Prostate gland (tissue), 2 donors: ENCODE measurements around the gene SLC27A1.

Source experiments
- CTCF ChIP-seq, 4 experiments: fragments of 200-600 bp in 2 of 4; fragments of 450-650 bp in 2 of 4; sonication (generic) in 2 of 4; IDR thresholded peaks; 1 replicate in 3 of 4; 2 replicates in 1 of 4; pipeline ENCODE4 v1.5.1; 2016 to 2019; ENCODE audit warnings: antibody characterized with exemption in 4 of 4, mild to moderate bottlenecking in 2 of 4, moderate library complexity in 2 of 4
- POLR2A ChIP-seq: fragments of 450-650 bp; IDR thresholded peaks from one replicate; pipeline ENCODE4 v1.6.1; 2016; ENCODE audit warnings: antibody characterized with exemption, mild to moderate bottlenecking
- POLR2AphosphoS5 ChIP-seq: sonication (generic); formaldehyde crosslinking; IDR thresholded peaks from one replicate; pipeline ENCODE4 v1.6.1; 2017; ENCODE audit warnings: antibody characterized with exemption

GRCh38 chr19:17451820-17452219 lies 18.5 kb upstream of the SLC27A1 start:
- TF ChIP-seq CTCF (IDR thresholded peaks at IDR 0.05) = no peak
- TF ChIP-seq POLR2A = no peak
- no peak for TF ChIP-seq POLR2AphosphoS5
